ENCODE measurements around the gene BLTP3A. TPM values are rescaled to one million over a fixed set of nuclear protein-coding genes. Genes with fewer than 3 reads are reported as not detected.
"Not testable (repeated sequence)": the region's sequence is repeated elsewhere in the genome, so short reads cannot be mapped to it uniquely, and the experiment has no call there.

Gene BLTP3A
- total RNA-seq, 2 donors from 2014 or later, result 12.7 to 24.3 TPM

- no peak for TF ChIP-seq POLR2AphosphoS5 (IDR thresholded peaks at IDR 0.05)
- TF ChIP-seq CTCF (IDR thresholded peaks at IDR 0.05), result no peak
- Histone ChIP-seq H3K27ac (no peak overlapping the region), H3K4me3 (no peak overlapping the region), H3K36me3 (no peaks in the 10 kb centered on the region), H3K4me1 (replicated peaks) (no peaks in the 10 kb centered on the region), H3K9me3 (no peaks in the 10 kb centered on the region), H3K27me3 (replicated peaks; ENCODE audit: insufficient read depth) (no peaks in the 10 kb centered on the region)
- 47% methylated on average over 3 of the region's 3 CpGs for WGBS
- DNase-seq (ENCODE audit: low spot score), result no peak
- intact Hi-C loops (cut with DNase I), result no loop called here
These were observed 21.3 kb downstream of the BLTP3A start for GRCh38 chr6:34813028-34813713.

GRCh38 chr6:34816635-34817301, 24.9 kb downstream of the BLTP3A start:
- Histone ChIP-seq H3K4me3 (no peak overlapping the region), H3K4me1 (replicated peaks) (no peaks in the 10 kb centered on the region), H3K27me3 (replicated peaks; ENCODE audit: insufficient read depth) (no peaks in the 10 kb centered on the region), H3K36me3 (no peaks in the 10 kb centered on the region), H3K27ac (no peak overlapping the region), H3K9me3 (no peaks in the 10 kb centered on the region)
- intact Hi-C loops (cut with DNase I), result no loop called here
- DNase-seq (ENCODE audit: low spot score), result no peak
- 75% methylated on average over 5 of the region's 5 CpGs for WGBS
- no peak for TF ChIP-seq POLR2AphosphoS5 (IDR thresholded peaks at IDR 0.05)

GRCh38 chr6:34817446-34817845, 25.6 kb downstream of the BLTP3A start:
- no peak overlapping the region for H3K4me3 ChIP-seq
- DNase-seq (ENCODE audit: low spot score), result no peak
- intact Hi-C loops (cut with DNase I), result no loop called here
- no peaks in the 10 kb centered on the region for H3K9me3 ChIP-seq
- TF ChIP-seq POLR2AphosphoS5 (IDR thresholded peaks at IDR 0.05) (no peak), CTCF (IDR thresholded peaks at IDR 0.05) (no peak), POLR2A (IDR thresholded peaks at IDR 0.05) (no peak)
- H3K27me3 ChIP-seq (replicated peaks; ENCODE audit: insufficient read depth), result no peaks in the 10 kb centered on the region
- H3K27ac ChIP-seq, result no peak overlapping the region
- 73% methylated on average over 1 of the region's 1 CpG for WGBS
- no peaks in the 10 kb centered on the region for H3K36me3 ChIP-seq
- no peaks in the 10 kb centered on the region for H3K4me1 ChIP-seq (replicated peaks)

GRCh38 chr6:34818872-34819570, 27.1 kb downstream of the BLTP3A start:
- H3K4me1 ChIP-seq (replicated peaks); H3K9me3 ChIP-seq; H3K27me3 ChIP-seq (replicated peaks; ENCODE audit: insufficient read depth); intact Hi-C loops (cut with DNase I); H3K4me3 ChIP-seq; H3K36me3 ChIP-seq; DNase-seq (ENCODE audit: low spot score); H3K27ac ChIP-seq: not testable (repeated sequence)
- 87% methylated on average over 4 of the region's 4 CpGs for WGBS

- Histone ChIP-seq H3K4me1 (replicated peaks) (no peaks in the 10 kb centered on the region), H3K27me3 (replicated peaks; ENCODE audit: insufficient read depth) (no peaks in the 10 kb centered on the region), H3K36me3 (no peaks in the 10 kb centered on the region), H3K9me3 (no peaks in the 10 kb centered on the region), H3K27ac (no peak overlapping the region), H3K4me3 (no peak overlapping the region)
- intact Hi-C loops (cut with DNase I), result no loop called here
- no peak for TF ChIP-seq POLR2A (IDR thresholded peaks at IDR 0.05)
- TF ChIP-seq POLR2AphosphoS5 (IDR thresholded peaks at IDR 0.05), result no peak
- no peak for TF ChIP-seq CTCF (IDR thresholded peaks at IDR 0.05)
- WGBS, result 85% methylated on average over 3 of the region's 3 CpGs
- no peak for DNase-seq (ENCODE audit: low spot score)
These were observed 27.9 kb downstream of the BLTP3A start for GRCh38 chr6:34819571-34820480.
